SK-N-SH treated with all-trans-retinoic acid at 6 μM for 48 hours (cell line): ENCODE results near the gene RCAN1.

Source experiments
- ATAC-seq: fragments of 200-7000 bp; cut with Tn5 transposase; 3 replicates; pipeline ENCODE4 v1.9.1; 2020; ENCODE audit warnings: mild to moderate bottlenecking, moderate library complexity
- ARNTL ChIP-seq: fragments of 450-650 bp; formaldehyde crosslinking; IDR thresholded peaks from 2 replicates; pipeline ENCODE4 v1.5.0; 2020; ENCODE audit warnings: low read depth, mild to moderate bottlenecking, moderate library complexity, borderline replicate concordance
- BACH2 ChIP-seq: fragments of 250-450 bp; sonication (Bioruptor Pico); IDR thresholded peaks from 2 replicates; pipeline ENCODE4 v1.9.0; 2021; ENCODE audit warnings: mild to moderate bottlenecking, borderline replicate concordance
- CREB5 ChIP-seq: fragments of 250-450 bp; sonication (Bioruptor Pico); IDR thresholded peaks from 2 replicates; pipeline ENCODE4 v1.5.1; 2020; ENCODE audit warnings: low read depth, mild to moderate bottlenecking, moderate library complexity
- CSDC2 ChIP-seq: fragments of 250-450 bp; sonication (Bioruptor Pico); IDR thresholded peaks from 2 replicates; pipeline ENCODE4 v1.5.0; 2020; ENCODE audit warnings: mild to moderate bottlenecking, moderate library complexity
- CSRNP3 ChIP-seq: fragments of 250-450 bp; sonication (Bioruptor Pico); IDR thresholded peaks from 2 replicates; pipeline ENCODE4 v1.5.1; 2021; ENCODE audit warnings: mild to moderate bottlenecking, moderate library complexity
- ESRRG ChIP-seq: fragments of 250-450 bp; sonication (Bioruptor Pico); IDR thresholded peaks from 2 replicates; pipeline ENCODE4 v1.6.1; 2021; ENCODE audit warnings: mild to moderate bottlenecking
- GLIS3 ChIP-seq: fragments of 250-450 bp; sonication (Bioruptor Pico); IDR thresholded peaks from 2 replicates; pipeline ENCODE4 v1.5.0; 2020; ENCODE audit warnings: mild to moderate bottlenecking, moderate library complexity
- ISL1 ChIP-seq: fragments of 250-450 bp; sonication (Bioruptor Pico); IDR thresholded peaks from 2 replicates; pipeline ENCODE4 v2.1.2; 2022; ENCODE audit warnings: mild to moderate bottlenecking, moderate library complexity
- OSR1 ChIP-seq: fragments of 250-450 bp; sonication (Bioruptor Pico); IDR thresholded peaks from 2 replicates; pipeline ENCODE4 v1.8.0; 2022; ENCODE audit warnings: moderate library complexity, mild to moderate bottlenecking, inconsistent platforms
- PATZ1 ChIP-seq: fragments of 250-450 bp; sonication (Bioruptor Pico); IDR thresholded peaks from 2 replicates; pipeline ENCODE4 v1.8.0; 2020; ENCODE audit warnings: mild to moderate bottlenecking, moderate library complexity, borderline replicate concordance
- POU6F1 ChIP-seq: fragments of 250-450 bp; sonication (Bioruptor Pico); IDR thresholded peaks from 2 replicates; pipeline ENCODE4 v1.8.0; 2021; ENCODE audit warnings: low read depth, mild to moderate bottlenecking, moderate library complexity, borderline replicate concordance
- PPARA ChIP-seq: fragments of 250-450 bp; sonication (Bioruptor Pico); IDR thresholded peaks from 2 replicates; pipeline ENCODE4 v1.5.0; 2020; ENCODE audit warnings: mild to moderate bottlenecking, borderline replicate concordance
- RARB ChIP-seq: fragments of 250-450 bp; sonication (Bioruptor Pico); IDR thresholded peaks from 2 replicates; pipeline ENCODE4 v1.8.0; 2021; ENCODE audit warnings: mild to moderate bottlenecking, moderate library complexity
- SNAI2 ChIP-seq: fragments of 250-450 bp; sonication (Bioruptor Pico); IDR thresholded peaks from 2 replicates; pipeline ENCODE4 v1.5.0; 2020; ENCODE audit warnings: mild to moderate bottlenecking, moderate library complexity
- TCF4 ChIP-seq: fragments of 250-450 bp; sonication (Bioruptor Pico); IDR thresholded peaks from 2 replicates; pipeline ENCODE4 v1.8.0; 2021; ENCODE audit warnings: mild to moderate bottlenecking, moderate library complexity, borderline replicate concordance
- TOX ChIP-seq: fragments of 250-450 bp; sonication (Bioruptor Pico); IDR thresholded peaks from 2 replicates; pipeline ENCODE4 v1.8.0; 2021; ENCODE audit warnings: mild to moderate bottlenecking, moderate library complexity, borderline replicate concordance
- TSHZ2 ChIP-seq: fragments of 250-450 bp; sonication (Bioruptor Pico); IDR thresholded peaks from 2 replicates; pipeline ENCODE4 v1.5.0; 2020; ENCODE audit warnings: mild to moderate bottlenecking, moderate library complexity
- ZC3H10 ChIP-seq: fragments of 250-450 bp; sonication (Bioruptor Pico); IDR thresholded peaks from 2 replicates; pipeline ENCODE4 v1.5.1; 2021; ENCODE audit warnings: mild to moderate bottlenecking, moderate library complexity
- ZFP3 ChIP-seq: fragments of 250-450 bp; sonication (Bioruptor Pico); IDR thresholded peaks from 2 replicates; pipeline ENCODE4 v1.5.0; 2020; ENCODE audit warnings: mild to moderate bottlenecking, moderate library complexity
- ZFP30 ChIP-seq: fragments of 450-650 bp; formaldehyde crosslinking; IDR thresholded peaks from 2 replicates; pipeline ENCODE4 v1.5.0; 2022; ENCODE audit warnings: mild to moderate bottlenecking, moderate library complexity
- ZNF565 ChIP-seq: fragments of 450-650 bp; formaldehyde crosslinking; conservative IDR thresholded peaks from 2 replicates; pipeline ENCODE4 v1.5.0; 2020; ENCODE audit warnings: low read depth, mild to moderate bottlenecking, moderate library complexity
- ZNF70 ChIP-seq: fragments of 450-650 bp; formaldehyde crosslinking; IDR thresholded peaks from 2 replicates; pipeline ENCODE4 v1.5.0; 2020; ENCODE audit warnings: mild to moderate bottlenecking, moderate library complexity
- ZNF8 ChIP-seq: fragments of 450-650 bp; formaldehyde crosslinking; IDR thresholded peaks from 2 replicates; pipeline ENCODE4 v1.5.0; 2020; ENCODE audit warnings: mild to moderate bottlenecking, moderate library complexity

The RCAN1 gene

GRCh38 chr21:34650861-34651431, 36.0 kb upstream of the RCAN1 start:
- ATAC-seq = no peak
- TF ChIP-seq ESRRG (CRISPR knock-in tag) (no peak), ZNF8 (CRISPR knock-in tag) (no peak), SNAI2 (CRISPR knock-in tag) (no peak), GLIS3 (CRISPR knock-in tag) (no peak), ZFP30 (CRISPR knock-in tag) (no peak), CSDC2 (no peak), ZFP3 (CRISPR knock-in tag) (no peak), TCF4 (no peak), ISL1 (CRISPR knock-in tag) (no peak), PATZ1 (CRISPR knock-in tag) (no peak), ZNF70 (CRISPR knock-in tag) (no peak), RARB (CRISPR knock-in tag) (no peak), OSR1 (CRISPR knock-in tag) (no peak), ZC3H10 (no peak), ARNTL (CRISPR knock-in tag) (no peak), TOX (CRISPR knock-in tag) (no peak), ZNF565 (CRISPR knock-in tag) (no peak), CSRNP3 (CRISPR knock-in tag) (no peak), PPARA (CRISPR knock-in tag) (no peak)

- no peak for TF ChIP-seq ZNF8 (CRISPR knock-in tag)
- TF ChIP-seq ARNTL (CRISPR knock-in tag) = no peak
- no peak for TF ChIP-seq CREB5
- ATAC-seq = no peak
These were observed 34.5 kb upstream of the RCAN1 start for GRCh38 chr21:34649400-34649799.

GRCh38 chr21:34648739-34649297, 33.9 kb upstream of the RCAN1 start:
- ATAC-seq = no peak

More at GRCh38 chr21:34648739-34649297, 33.9 kb upstream of the RCAN1 start:
- TF ChIP-seq ZNF70 (CRISPR knock-in tag) (no peak), ISL1 (CRISPR knock-in tag) (no peak), GLIS3 (CRISPR knock-in tag) (no peak), ARNTL (CRISPR knock-in tag) (no peak), ESRRG (CRISPR knock-in tag) (no peak), TOX (CRISPR knock-in tag) (no peak), BACH2 (CRISPR knock-in tag) (no peak), SNAI2 (CRISPR knock-in tag) (no peak), POU6F1 (no peak), CREB5 (no peak), PPARA (CRISPR knock-in tag) (no peak), CSRNP3 (CRISPR knock-in tag) (no peak), ZFP30 (CRISPR knock-in tag) (no peak), ZC3H10 (no peak), TSHZ2 (no peak), ZNF565 (CRISPR knock-in tag) (no peak), TCF4 (no peak)
